ENCODE data around the gene GGNBP2. TPM values are rescaled to one million over a fixed set of nuclear protein-coding genes. Genes with fewer than 3 reads are reported as not detected.
A peak's percentile ranks its signal among the peaks of the same experiment; 100 is the strongest.

The GGNBP2 gene
- total and polyA plus RNA-seq, 9 donors = 45.1 to 92.1 (median 66.2) TPM

- no peaks in the 10 kb centered on the region for H3K9me3 ChIP-seq
- 89 to 94% (median 93%) methylated on average over 2 of the region's 2 CpGs for WGBS, 3 donors
- no peaks in the 10 kb centered on the region for H3K27me3 ChIP-seq
- H3K4me1 ChIP-seq (ENCODE audit: insufficient read depth) = no peaks in the 10 kb centered on the region
- no peak for DNase-seq
- H3K36me3 ChIP-seq = no peaks in the 10 kb centered on the region
- no peak overlapping the region for H3K27ac ChIP-seq
- intact Hi-C loops (cut with DNase I) = loop anchor here in 2 of 4 donors (5.0 to 10.0 kb wide), 3 partner anchors 419 to 616 kb away; no protein-coding TSS in a partner anchor
- no peak overlapping the region for H3K4me3 ChIP-seq
- TF ChIP-seq POLR2A (IDR thresholded peaks at IDR 0.05) (no peak), EP300 (IDR thresholded peaks at IDR 0.05) (no peak), CTCF (IDR thresholded peaks at IDR 0.05) (no peak)
Measured at GRCh38 chr17:36628576-36628975, 83.9 kb downstream of the GGNBP2 start.

GRCh38 chr17:36629252-36629847 lies 84.6 kb downstream of the GGNBP2 start:
- peak; percentile 51 to 83 (median 79) for DNase-seq
- WGBS, 3 donors = 15 to 20% (median 16%) methylated on average over 13 to 14 of the region's 14 CpGs
- Histone ChIP-seq H3K27ac (no peak overlapping the region), H3K4me1 (ENCODE audit: insufficient read depth) (no peaks in the 10 kb centered on the region), H3K9me3 (no peaks in the 10 kb centered on the region), H3K27me3 (no peaks in the 10 kb centered on the region), H3K36me3 (no peaks in the 10 kb centered on the region), H3K4me3 (no peak overlapping the region)
- TF ChIP-seq CTCF (IDR thresholded peaks at IDR 0.05) = peak; percentile 82 to 87 (median 84)
- no peak for TF ChIP-seq EP300 (IDR thresholded peaks at IDR 0.05)
- intact Hi-C loops (cut with DNase I) = loop anchor here in 2 of 4 donors (5.0 to 10.0 kb wide), 3 partner anchors 418 to 615 kb away; no protein-coding TSS in a partner anchor

- H3K4me1 ChIP-seq (ENCODE audit: insufficient read depth) = no peaks in the 10 kb centered on the region
- TF ChIP-seq EP300 (IDR thresholded peaks at IDR 0.05) = no peak
- no peak for TF ChIP-seq POLR2A (IDR thresholded peaks at IDR 0.05)
- no peak for TF ChIP-seq CTCF (IDR thresholded peaks at IDR 0.05)
- intact Hi-C loops (cut with DNase I) = loop anchor here (5.0 to 10.0 kb wide), 4 partner anchors 417 to 615 kb away; no protein-coding TSS in a partner anchor
- H3K27ac ChIP-seq = no peak overlapping the region
- DNase-seq = no peak
- 79 to 81% (median 80%) methylated on average over 8 of the region's 8 CpGs for WGBS, 3 donors
- no peaks in the 10 kb centered on the region for H3K36me3 ChIP-seq
- no peaks in the 10 kb centered on the region for H3K27me3 ChIP-seq
- H3K9me3 ChIP-seq = no peaks in the 10 kb centered on the region
- H3K4me3 ChIP-seq = no peak overlapping the region
Measured at GRCh38 chr17:36629970-36630502, 85.3 kb downstream of the GGNBP2 start.

- Histone ChIP-seq H3K4me3 (no peak overlapping the region), H3K27ac (no peak overlapping the region), H3K9me3 (no peaks in the 10 kb centered on the region), H3K27me3 (no peaks in the 10 kb centered on the region), H3K4me1 (ENCODE audit: insufficient read depth) (no peaks in the 10 kb centered on the region), H3K36me3 (no peaks in the 10 kb centered on the region)
- no peak for DNase-seq
- intact Hi-C loops (cut with DNase I) = loop anchor here in 3 of 4 donors (5.0 to 10.0 kb wide), 2 partner anchors 416 to 424 kb away; no protein-coding TSS in a partner anchor
- TF ChIP-seq EP300 (IDR thresholded peaks at IDR 0.05) (no peak), CTCF (IDR thresholded peaks at IDR 0.05) (no peak)
- WGBS, 3 donors = 65 to 73% (median 67%) methylated on average over 4 of the region's 4 CpGs
Measured at GRCh38 chr17:36631022-36631421, 86.3 kb downstream of the GGNBP2 start.
